ENCODE measurements around the gene CCR7. TPM values are rescaled to one million over a fixed set of nuclear protein-coding genes. Genes with fewer than 3 reads are reported as not detected.

CCR7 gene
- total RNA-seq, 2 donors from 2014 or later: 65.7 to 71.1 TPM

DNA sequence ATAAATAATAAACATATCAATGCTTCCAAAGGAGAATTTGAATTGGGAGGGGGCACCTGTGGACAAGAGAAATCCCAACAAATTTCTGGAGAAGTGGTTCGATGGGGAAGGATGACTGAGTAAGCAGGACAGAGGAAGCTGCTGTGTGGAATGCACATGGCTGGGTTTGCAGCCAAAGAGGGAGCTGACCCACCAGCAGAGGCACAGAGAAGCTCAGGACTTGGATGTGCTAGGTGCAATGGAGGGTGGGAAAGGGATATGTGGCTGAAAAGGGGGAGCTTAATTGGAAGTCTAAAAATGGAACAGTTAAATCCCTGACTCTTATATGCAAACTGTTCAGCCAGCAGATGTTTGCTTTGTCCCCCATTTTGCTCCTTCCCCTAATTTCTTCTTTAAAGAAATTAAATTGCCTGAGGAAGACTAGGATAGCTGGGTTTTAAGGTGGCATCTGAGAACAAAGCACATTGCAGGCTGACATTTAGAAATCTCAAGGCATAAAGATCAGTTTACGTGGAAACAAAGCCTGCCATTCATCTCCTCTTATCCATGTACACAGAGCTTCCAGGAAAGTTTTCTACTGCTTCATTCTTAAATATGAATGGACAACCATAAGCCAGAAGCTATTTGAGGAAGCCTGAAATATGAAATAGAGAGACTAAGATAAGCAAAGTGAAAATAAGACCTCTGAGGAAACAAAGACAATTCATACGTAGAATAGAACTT lies 40.9 kb downstream of the CCR7 start:
- DNase-seq (ENCODE audit: low spot score) (no peak), ATAC-seq (no peak)
- H3K36me3 Mint-ChIP-seq: peaks cover 27% of the 10 kb centered on the region
- H3K27ac Mint-ChIP-seq: no peak overlapping the region
- no peaks in the 10 kb centered on the region for H3K9me3 Mint-ChIP-seq
- H3K4me3 Mint-ChIP-seq: no peak overlapping the region
- no peaks in the 10 kb centered on the region for H3K27me3 Mint-ChIP-seq
- peaks cover 18 to 28% of the 10 kb centered on the region in 2 donors for H3K4me1 Mint-ChIP-seq (ENCODE audit: low read depth in 2 of 2)

DNA sequence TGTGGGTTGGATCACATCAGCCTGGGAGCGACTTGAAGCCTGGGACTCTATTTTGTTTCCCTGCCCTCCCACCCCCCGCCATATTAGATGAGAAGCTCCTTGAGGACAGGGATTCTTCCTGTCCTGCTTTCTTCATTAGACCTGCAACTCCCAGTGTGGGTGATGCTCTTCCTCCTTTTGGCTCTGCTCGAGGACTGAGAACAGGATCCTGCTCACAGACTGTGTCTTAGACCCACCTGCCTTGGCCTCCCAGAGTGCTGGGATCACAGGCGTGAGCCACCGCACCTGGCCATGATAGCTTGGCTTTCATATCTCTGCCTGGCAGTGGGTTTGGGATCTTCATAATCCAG lies 42.3 kb downstream of the CCR7 start:
- DNase-seq (ENCODE audit: low spot score): no peak
- Mint-ChIP-seq H3K4me1 (ENCODE audit: low read depth in 2 of 2) (peaks cover 18 to 29% of the 10 kb centered on the region in 2 donors), H3K9me3 (no peaks in the 10 kb centered on the region), H3K27ac (no peak overlapping the region), H3K36me3 (peaks cover 27% of the 10 kb centered on the region), H3K27me3 (peaks cover 0 to 2% of the 10 kb centered on the region in 2 donors), H3K4me3 (no peak overlapping the region)
- no peak for ATAC-seq

DNA sequence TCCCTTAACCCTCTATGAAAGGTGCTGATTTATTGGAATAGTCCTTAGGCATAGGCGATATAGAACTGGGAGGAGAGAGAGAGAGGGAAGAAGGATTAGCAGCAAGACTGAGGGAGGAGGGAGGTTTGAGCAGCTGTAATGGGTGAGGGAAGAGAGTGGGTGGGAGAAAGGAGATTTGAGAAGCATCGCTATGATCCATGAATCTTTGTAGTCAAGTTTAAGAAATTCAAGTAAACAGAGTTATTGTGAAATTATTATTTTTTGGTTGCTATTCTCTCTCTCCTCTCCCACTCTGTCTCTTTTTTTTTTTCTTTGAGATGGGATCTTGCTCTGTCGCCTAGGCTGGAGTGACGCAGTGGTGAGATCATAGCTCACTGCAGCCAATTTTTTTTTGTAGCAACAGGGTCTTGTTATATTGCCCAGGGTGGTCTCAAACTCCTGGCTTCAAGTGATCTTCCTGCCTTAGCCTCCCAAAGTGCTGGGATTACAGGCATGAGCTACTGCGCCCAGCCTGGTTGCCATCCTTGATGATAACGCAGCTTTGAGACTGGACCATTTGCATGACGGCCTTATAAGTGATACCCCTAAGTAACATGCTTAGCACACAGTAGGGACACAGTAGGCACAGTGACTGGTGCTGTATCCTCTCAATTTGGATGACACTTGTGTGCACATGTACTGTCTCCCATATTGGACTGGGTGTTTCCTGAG lies 42.9 kb downstream of the CCR7 start:
- peaks cover 27% of the 10 kb centered on the region for H3K36me3 Mint-ChIP-seq
- H3K9me3 Mint-ChIP-seq: no peaks in the 10 kb centered on the region
- no peak for DNase-seq (ENCODE audit: low spot score)
- H3K4me1 Mint-ChIP-seq (ENCODE audit: low read depth in 2 of 2): peaks cover 21 to 31% of the 10 kb centered on the region in 2 donors
- no peak overlapping the region for H3K4me3 Mint-ChIP-seq
- H3K27ac Mint-ChIP-seq: no peak overlapping the region
- peaks cover 0 to 2% of the 10 kb centered on the region in 2 donors for H3K27me3 Mint-ChIP-seq
- ATAC-seq: no peak

DNA sequence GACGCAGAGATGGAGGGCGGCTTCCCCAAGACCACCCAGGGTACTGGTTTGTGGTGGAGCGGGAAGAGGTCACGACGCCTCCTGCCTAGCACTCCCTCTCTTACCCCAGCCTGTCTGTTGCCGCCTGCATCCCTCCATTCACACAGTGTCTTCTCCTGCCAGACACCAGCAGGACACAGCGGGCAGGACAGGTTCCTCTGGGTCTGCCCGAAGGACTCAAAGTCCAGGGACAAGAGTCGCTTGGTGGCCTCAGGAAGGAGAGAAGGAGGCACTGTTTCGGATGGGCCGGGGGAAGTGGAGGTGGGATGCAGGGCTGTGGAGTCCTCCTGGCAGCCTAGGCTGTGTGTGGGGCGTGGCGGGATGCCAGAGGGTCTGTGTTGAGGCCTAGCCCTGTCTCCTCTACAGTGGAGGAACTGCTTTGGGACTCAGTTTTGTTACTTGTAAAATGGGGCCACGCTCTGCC lies 44.2 kb downstream of the CCR7 start:
- H3K4me3 Mint-ChIP-seq: no peak overlapping the region

DNA sequence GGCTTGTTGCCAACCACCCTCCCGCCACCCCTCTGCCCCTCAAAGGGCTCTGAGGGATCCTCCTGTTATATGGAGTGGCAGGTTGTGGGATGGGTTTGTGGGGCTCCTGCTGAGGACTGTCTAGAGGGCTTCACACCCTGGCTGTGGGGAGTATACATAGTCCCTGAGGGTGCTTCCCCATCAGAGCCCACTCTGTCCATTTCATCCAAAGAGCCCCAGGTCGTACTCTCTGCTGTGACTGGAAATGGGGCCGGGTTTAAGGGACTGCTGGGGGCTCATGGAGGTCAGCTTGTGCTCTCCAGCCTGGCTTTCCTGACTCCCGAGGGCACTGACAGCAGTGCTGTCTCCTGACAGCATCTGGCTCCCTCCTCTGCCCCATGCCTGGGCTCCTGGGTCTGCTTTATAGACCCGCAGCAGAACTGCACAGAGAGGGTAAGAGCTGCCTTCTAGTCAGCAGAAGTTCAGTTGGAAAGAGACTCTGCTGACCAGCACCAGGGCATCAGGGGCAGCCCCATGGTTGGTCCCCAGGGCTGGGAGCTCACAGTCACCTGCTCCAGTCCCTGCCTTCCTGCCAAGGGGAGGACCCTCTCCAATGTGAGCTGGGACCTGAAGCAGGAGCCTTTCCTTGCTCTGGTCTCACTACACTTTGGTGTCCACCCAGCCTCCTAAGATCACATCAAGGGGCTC lies 46.0 kb downstream of the CCR7 start:
- peaks cover 52 to 57% of the 10 kb centered on the region in 2 donors for H3K4me1 Mint-ChIP-seq (ENCODE audit: low read depth in 2 of 2)
- no peak overlapping the region for H3K4me3 Mint-ChIP-seq
- no peak for DNase-seq (ENCODE audit: low spot score)
- peaks cover 0 to 6% of the 10 kb centered on the region in 2 donors for H3K27me3 Mint-ChIP-seq
- H3K9me3 Mint-ChIP-seq: no peaks in the 10 kb centered on the region
- ATAC-seq: no peak
- H3K27ac Mint-ChIP-seq: peak overlapping the region in 1 of 2 donors; percentile 18
- peaks cover 10% of the 10 kb centered on the region for H3K36me3 Mint-ChIP-seq

More for the DNA sequence above, 44.2 kb downstream of the CCR7 start:
- no peak for DNase-seq (ENCODE audit: low spot score)
- H3K4me1 Mint-ChIP-seq (ENCODE audit: low read depth in 2 of 2): peaks cover 34 to 43% of the 10 kb centered on the region in 2 donors
- no peaks in the 10 kb centered on the region for H3K9me3 Mint-ChIP-seq
- peaks cover 0 to 4% of the 10 kb centered on the region in 2 donors for H3K27me3 Mint-ChIP-seq
- no peak overlapping the region for H3K27ac Mint-ChIP-seq
- peaks cover 27% of the 10 kb centered on the region for H3K36me3 Mint-ChIP-seq
- ATAC-seq: no peak

DNA sequence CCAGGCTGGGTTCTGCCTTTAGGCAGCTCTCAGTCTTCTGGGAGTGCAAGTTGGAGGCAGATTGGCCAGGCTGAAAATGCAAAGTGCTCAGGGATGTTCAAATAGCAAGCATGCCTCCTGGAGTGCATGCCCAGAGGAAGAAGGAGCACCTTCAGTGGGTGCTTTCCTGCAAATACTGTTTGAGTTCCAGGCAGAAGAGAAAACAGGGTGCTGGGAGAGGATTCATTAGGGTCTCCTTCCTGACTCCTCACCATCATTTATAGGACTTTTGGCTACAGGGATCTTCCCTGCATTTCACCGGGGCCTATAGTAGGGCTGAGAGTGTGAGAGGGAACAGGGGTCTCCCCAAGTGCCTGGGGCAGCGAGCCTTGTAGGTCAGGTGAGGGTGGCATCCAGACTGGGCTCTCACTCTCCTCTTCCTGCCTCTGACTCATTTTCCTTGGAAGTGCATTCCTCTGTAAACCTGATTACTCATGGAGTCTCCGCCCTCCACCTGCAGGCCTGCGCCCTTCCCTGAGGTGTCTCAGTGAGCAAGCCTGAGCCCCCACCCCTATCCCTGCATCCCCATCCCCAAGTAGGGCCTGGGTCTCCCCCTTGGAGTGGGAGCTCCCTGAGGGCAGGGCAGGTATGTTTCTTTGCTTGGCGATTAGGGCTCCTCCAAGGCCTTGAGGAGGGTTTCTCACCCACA lies 46.7 kb downstream of the CCR7 start:
- no peak for ATAC-seq
- H3K36me3 Mint-ChIP-seq: peaks cover 5% of the 10 kb centered on the region
- no peak for DNase-seq (ENCODE audit: low spot score)
- peaks cover 59 to 63% of the 10 kb centered on the region in 2 donors for H3K4me1 Mint-ChIP-seq (ENCODE audit: low read depth in 2 of 2)
- H3K27ac Mint-ChIP-seq: no peak overlapping the region
- no peaks in the 10 kb centered on the region for H3K9me3 Mint-ChIP-seq
- H3K27me3 Mint-ChIP-seq: peaks cover 0 to 10% of the 10 kb centered on the region in 2 donors
- peak overlapping the region; percentile 52 for H3K4me3 Mint-ChIP-seq

DNA sequence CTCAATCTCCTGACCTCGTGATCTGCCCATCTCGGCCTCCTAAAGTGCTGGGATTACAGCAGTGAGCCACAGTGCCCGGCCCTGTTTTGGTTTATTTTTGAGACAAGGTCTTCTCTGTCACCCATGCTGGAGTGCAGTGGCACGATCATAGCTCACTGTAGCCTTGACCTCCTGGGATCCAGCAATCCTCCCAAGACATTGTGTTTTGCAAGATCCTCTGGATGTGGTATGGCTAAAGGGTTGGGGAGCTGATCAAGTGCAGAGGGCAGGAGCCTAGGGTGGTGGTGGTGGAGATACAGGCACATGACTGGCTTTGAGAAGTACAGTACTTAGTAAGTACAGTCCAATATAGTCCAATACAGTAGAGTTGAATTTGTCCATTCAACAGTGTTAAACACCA lies 47.3 kb downstream of the CCR7 start:
- Mint-ChIP-seq H3K9me3 (no peaks in the 10 kb centered on the region), H3K4me1 (ENCODE audit: low read depth in 2 of 2) (peaks cover 59% of the 10 kb centered on the region in 2 donors), H3K27ac (no peak overlapping the region), H3K27me3 (peaks cover 0 to 10% of the 10 kb centered on the region in 2 donors), H3K4me3 (peak overlapping the region; percentile 52), H3K36me3 (no peaks in the 10 kb centered on the region)
- ATAC-seq (no peak), DNase-seq (ENCODE audit: low spot score) (no peak)

DNA sequence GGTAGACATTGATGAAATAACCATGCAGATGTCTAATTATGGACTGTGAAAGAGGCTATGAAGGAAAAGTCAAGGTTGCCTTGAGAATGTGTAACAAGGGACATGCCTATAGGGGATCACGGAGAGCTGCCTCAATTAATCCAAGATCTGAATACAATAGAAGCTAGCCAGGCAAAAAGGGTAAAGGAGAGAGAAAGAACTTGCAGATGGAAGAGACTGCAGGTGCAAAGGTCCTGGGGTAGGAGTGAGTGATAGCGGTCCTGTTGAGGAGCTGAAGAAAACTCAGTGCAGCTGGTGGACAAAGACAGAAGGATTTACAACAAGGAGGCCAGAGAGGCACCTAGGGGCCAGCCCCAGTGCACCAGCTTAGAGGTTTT lies 48.0 kb downstream of the CCR7 start:
- Mint-ChIP-seq H3K27ac (peak overlapping the region; percentile 56 to 66), H3K9me3 (no peaks in the 10 kb centered on the region), H3K4me3 (peak overlapping the region; percentile 78), H3K27me3 (peaks cover 0 to 10% of the 10 kb centered on the region in 2 donors), H3K4me1 (ENCODE audit: low read depth in 2 of 2) (peaks cover 59% of the 10 kb centered on the region in 2 donors), H3K36me3 (no peaks in the 10 kb centered on the region)
- ATAC-seq: no peak
- DNase-seq (ENCODE audit: low spot score): no peak

DNA sequence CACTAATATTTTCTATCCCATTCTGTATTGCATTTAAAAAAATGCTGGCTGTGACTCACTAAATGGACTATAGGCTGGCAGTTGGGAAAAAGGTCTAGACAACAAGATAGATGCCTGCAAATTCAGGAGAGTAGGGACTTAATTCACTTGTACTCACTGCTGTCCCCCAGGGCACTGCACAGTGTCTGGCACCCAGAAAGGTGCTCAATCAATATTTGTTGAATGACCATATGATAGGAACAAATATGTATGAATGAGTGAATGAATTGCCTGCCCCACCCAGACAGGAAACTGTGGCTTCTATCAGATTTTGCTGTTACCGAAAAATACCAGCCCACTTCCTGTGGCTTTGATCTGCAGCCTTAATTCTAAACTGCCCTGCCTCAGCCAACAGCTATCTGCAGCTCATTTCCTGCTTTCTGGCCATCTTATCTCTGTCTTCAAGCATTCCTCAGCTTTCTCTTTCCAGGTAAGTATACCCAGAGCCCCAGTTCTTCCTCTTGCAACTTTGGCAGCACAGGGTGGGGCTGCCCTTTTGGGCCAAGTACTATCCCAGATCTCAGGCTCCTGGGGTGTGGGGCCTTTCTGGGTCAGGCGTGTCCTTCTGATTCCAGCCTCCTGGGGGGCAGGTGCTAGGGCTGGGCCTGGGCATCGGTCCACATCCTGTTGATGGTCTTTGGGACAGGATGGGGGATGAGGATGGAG lies 48.5 kb downstream of the CCR7 start:
- ATAC-seq (peak; percentile 82 to 87), DNase-seq (ENCODE audit: low spot score) (peak; percentile 79)
- no peaks in the 10 kb centered on the region for H3K9me3 Mint-ChIP-seq
- H3K27ac Mint-ChIP-seq: peak overlapping the region; percentile 56 to 66
- H3K27me3 Mint-ChIP-seq: peaks cover 0 to 10% of the 10 kb centered on the region in 2 donors
- H3K4me3 Mint-ChIP-seq: peak overlapping the region; percentile 78
- peaks cover 54 to 55% of the 10 kb centered on the region in 2 donors for H3K4me1 Mint-ChIP-seq (ENCODE audit: low read depth in 2 of 2)
- H3K36me3 Mint-ChIP-seq: no peaks in the 10 kb centered on the region

DNA sequence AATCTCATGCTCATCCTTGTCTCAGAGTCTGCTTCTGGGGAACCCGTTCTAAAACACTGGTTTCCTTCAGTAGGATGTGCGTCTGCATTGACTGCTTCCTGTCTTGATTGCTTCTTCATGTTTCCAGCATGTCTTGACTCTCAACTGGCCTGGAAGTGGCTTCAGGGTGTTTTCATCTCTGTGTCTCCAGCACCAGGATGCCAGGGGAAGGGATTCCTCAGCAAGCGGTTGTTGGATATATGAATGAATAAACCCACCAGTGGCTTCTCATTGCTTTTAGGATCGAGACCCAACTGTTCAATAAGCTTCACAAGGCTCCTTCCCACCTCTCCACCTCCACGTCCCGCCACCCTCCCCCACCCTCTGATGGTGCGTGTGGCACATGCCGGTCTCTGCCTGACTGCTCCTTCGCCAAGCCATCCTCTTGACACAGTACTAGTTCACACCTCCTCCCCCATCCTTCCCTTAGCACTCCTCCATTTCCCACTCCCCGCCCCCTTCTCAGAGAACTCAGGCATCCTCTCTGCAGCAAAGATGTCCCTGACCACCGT lies 49.7 kb downstream of the CCR7 start:
- Mint-ChIP-seq H3K4me3 (peak overlapping the region; percentile 78), H3K4me1 (ENCODE audit: low read depth in 2 of 2) (peaks cover 51 to 52% of the 10 kb centered on the region in 2 donors), H3K36me3 (no peaks in the 10 kb centered on the region), H3K9me3 (no peaks in the 10 kb centered on the region), H3K27ac (peak overlapping the region; percentile 56 to 66), H3K27me3 (peaks cover 0 to 10% of the 10 kb centered on the region in 2 donors)
- peak; percentile 76 for DNase-seq (ENCODE audit: low spot score)
- ATAC-seq: peak; percentile 73 to 85

DNA sequence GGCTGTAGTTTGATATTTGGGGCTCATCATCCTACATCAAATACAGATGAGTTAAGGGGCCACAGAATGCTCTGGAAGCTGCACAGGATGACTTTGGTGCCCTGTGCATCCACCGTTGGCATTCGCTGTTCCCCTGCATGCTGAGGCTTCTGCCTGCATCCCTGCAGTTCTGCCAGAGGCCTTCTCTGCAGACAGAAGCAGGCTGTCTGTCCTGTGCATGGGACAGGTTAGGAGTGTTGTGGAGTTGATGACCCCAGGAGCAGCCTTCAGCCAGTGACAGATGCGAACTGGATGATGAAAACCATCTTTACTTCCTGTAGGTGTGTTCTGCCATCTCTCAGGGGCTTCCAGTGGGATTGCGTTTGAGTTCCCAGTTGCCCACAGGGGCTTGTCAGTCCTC lies 50.3 kb downstream of the CCR7 start:
- H3K27ac Mint-ChIP-seq: peak overlapping the region in 1 of 2 donors; percentile 56
- no peak for ATAC-seq

DNA sequence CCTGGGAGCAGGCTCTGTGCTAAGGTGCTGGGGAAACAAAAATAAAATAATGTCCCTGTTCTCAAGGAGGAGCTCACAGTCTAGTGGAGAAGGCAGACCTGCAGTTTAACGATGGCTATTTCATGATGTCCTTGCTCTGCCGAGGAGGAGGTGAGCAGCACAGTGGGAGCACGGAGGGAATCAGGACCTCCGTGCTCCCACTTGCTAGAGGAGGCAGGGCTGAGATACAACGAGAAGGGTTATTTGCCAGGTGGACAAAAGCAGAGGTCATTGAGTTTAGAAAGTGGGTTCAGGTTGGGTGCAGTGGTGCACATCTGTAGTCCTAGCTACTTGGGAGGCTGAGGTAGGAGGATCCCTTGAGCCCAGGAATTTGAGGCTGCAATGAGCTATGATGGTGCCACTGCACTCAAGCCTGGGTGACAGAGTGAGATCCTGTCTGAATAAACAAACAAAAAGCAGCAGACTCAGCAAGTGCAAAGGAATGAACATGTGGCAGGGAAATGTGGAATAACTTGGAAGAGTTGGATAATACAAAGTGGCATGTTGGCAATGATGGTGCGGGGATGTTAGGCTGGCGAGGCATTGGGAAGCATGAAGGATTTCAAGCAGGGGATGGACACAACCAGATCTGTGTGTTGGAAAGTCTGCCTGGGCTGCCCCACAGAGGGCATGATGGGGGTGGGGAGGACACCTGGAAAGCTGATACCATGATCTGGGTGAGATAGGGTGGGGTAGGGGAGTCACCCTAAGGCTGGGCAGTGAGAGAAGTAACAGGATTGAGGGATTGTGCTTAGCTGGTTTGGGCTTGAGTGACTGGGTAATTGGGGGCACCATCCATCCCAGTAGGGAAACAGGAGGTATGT lies 51.0 kb downstream of the CCR7 start:
- peak overlapping the region; percentile 17 to 56 for H3K27ac Mint-ChIP-seq
- H3K4me1 Mint-ChIP-seq (ENCODE audit: low read depth in 2 of 2): peaks cover 51% of the 10 kb centered on the region in 2 donors
- DNase-seq (ENCODE audit: low spot score) (no peak), ATAC-seq (no peak)
- peaks cover 0 to 10% of the 10 kb centered on the region in 2 donors for H3K27me3 Mint-ChIP-seq
- H3K9me3 Mint-ChIP-seq: no peaks in the 10 kb centered on the region
- peak overlapping the region; percentile 33 for H3K4me3 Mint-ChIP-seq
- H3K36me3 Mint-ChIP-seq: no peaks in the 10 kb centered on the region

More for the DNA sequence above, 50.3 kb downstream of the CCR7 start:
- peaks cover 0 to 10% of the 10 kb centered on the region in 2 donors for H3K27me3 Mint-ChIP-seq
- H3K36me3 Mint-ChIP-seq: no peaks in the 10 kb centered on the region
- H3K4me3 Mint-ChIP-seq: peak overlapping the region; percentile 78
- peaks cover 51 to 52% of the 10 kb centered on the region in 2 donors for H3K4me1 Mint-ChIP-seq (ENCODE audit: low read depth in 2 of 2)
- DNase-seq (ENCODE audit: low spot score): no peak
- no peaks in the 10 kb centered on the region for H3K9me3 Mint-ChIP-seq
